Measurements from ENCODE around the gene C1orf174. TPM values are rescaled to one million over a fixed set of nuclear protein-coding genes. Genes with fewer than 3 reads are reported as not detected.

The C1orf174 gene
- total RNA-seq, 4 donors from 2014 or later = 27.3 to 36.6 (median 32.7) TPM

DNA sequence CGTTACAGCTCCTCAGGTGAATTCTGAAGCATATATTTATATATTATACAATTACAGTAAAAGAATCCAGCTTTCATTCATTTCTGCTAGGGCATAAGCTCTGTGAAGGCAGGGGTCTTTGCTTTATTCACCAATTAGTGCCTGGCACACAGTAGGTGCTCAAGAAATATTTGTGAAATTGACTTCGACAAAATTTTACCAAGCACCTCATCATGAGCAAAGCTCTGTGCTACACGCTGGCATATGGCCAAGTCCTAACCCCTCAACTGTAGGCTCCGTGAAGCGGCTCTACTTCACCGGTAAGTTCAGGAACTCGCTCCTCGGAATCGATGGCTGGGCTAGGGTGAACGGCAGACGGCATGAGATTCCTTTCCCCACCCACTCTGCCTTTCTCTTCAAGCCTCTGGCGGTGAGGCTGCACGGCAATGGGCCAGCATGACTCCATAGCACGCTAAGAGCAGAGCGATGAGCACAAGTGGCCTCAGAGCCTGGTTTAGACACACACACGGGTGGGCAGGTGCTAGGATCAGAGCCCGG is 8.7 kb downstream of the C1orf174 start:
- intact Hi-C loops (cut with DNase I) = no loop called here
- 87% methylated on average over 12 to 17 of the region's 17 CpGs for WGBS, 2 donors
- H3K9me3 ChIP-seq = no peaks in the 10 kb centered on the region
- DNase-seq = no peak
- H3K27me3 ChIP-seq = no peaks in the 10 kb centered on the region
- no peak overlapping the region for H3K4me3 ChIP-seq (replicated peaks in 1 of 3)
- peaks cover 0 to 9% of the 10 kb centered on the region in 2 donors for H3K4me1 ChIP-seq
- peaks cover 18 to 29% of the 10 kb centered on the region in 2 donors for H3K36me3 ChIP-seq
- H3K27ac ChIP-seq = no peak overlapping the region
- TF ChIP-seq POLR2A (IDR thresholded peaks at IDR 0.05) (no peak), CTCF (IDR thresholded peaks at IDR 0.05) (no peak)

DNA sequence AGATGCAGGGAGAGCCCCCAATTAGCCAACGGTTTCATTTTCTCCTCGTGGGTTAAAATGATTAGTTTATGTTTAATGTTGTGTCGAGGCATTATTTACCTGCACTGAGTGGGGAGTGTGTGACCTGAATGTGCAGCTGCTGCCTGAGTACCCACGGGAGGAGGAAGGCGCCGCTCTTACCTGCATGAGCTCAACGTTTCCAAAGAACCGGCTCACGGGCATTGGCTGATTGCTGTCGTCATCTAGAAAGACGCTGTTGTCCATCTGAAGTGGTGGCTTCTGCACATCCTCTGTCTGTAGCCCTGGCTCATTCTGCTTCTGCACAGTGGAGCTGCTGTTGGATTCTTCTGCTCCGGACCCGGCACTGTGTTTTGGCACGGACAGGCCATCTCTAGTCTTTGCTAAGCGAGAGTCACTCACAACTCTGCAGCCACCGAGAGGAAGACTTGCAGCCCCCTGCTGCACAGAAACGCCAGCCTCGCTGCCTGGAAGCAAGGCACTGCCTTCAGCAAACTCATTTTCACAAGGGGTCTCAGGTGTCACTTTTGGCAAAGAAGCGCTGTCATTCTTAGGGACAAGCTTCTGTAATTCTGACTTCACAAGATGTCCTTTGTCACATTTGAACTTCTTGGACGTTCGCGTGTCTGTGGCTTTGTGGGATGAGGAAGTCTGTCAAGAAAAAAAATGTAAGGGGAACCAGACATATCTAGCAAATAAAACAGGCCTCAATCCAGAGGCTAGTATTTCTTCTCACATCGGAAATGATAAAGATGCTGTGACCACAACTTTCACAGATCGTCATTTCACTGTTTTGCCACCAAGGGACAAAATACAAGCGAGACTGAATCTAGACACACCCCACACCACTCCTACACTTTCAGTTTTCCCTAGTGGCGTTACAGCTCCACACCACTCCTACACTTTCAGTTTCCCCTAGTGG is 9.4 kb downstream of the C1orf174 start:
- 83 to 87% methylated on average over 24 to 26 of the region's 26 CpGs for WGBS, 2 donors
- no peak for DNase-seq
- H3K27ac ChIP-seq = no peak overlapping the region
- peaks cover 24 to 37% of the 10 kb centered on the region in 2 donors for H3K36me3 ChIP-seq
- intact Hi-C loops (cut with DNase I) = no loop called here
- no peak for TF ChIP-seq CTCF (IDR thresholded peaks at IDR 0.05)
- TF ChIP-seq POLR2A (IDR thresholded peaks at IDR 0.05) = no peak
- H3K4me3 ChIP-seq (replicated peaks in 1 of 3) = no peak overlapping the region
- H3K4me1 ChIP-seq = peaks cover 0 to 9% of the 10 kb centered on the region in 2 donors
- no peaks in the 10 kb centered on the region for H3K27me3 ChIP-seq
- H3K9me3 ChIP-seq = no peaks in the 10 kb centered on the region

GRCh38 chr1:3889936-3890335 is 10.1 kb downstream of the C1orf174 start:
- no peak for TF ChIP-seq CTCF (IDR thresholded peaks at IDR 0.05)
- TF ChIP-seq POLR2A (IDR thresholded peaks at IDR 0.05) = no peak
- H3K4me1 ChIP-seq = peaks cover 0 to 9% of the 10 kb centered on the region in 2 donors
- DNase-seq = no peak
- WGBS, 2 donors = 92 to 97% methylated on average over 14 of the region's 14 CpGs
- no peaks in the 10 kb centered on the region for H3K27me3 ChIP-seq
- intact Hi-C loops (cut with DNase I) = no loop called here
- H3K36me3 ChIP-seq = peaks cover 24 to 41% of the 10 kb centered on the region in 2 donors
- H3K9me3 ChIP-seq = no peaks in the 10 kb centered on the region
- no peak overlapping the region for H3K27ac ChIP-seq
- no peak overlapping the region for H3K4me3 ChIP-seq (replicated peaks in 1 of 3)

- Histone ChIP-seq H3K4me3 (replicated peaks in 1 of 3) (no peak overlapping the region), H3K4me1 (peaks cover 0 to 9% of the 10 kb centered on the region in 2 donors), H3K27me3 (no peaks in the 10 kb centered on the region), H3K9me3 (no peaks in the 10 kb centered on the region), H3K27ac (no peak overlapping the region), H3K36me3 (peaks cover 24 to 45% of the 10 kb centered on the region in 2 donors)
- WGBS, 2 donors = 90 to 92% methylated on average over 11 to 15 of the region's 15 CpGs
- DNase-seq = no peak
- TF ChIP-seq POLR2A (IDR thresholded peaks at IDR 0.05) (no peak), CTCF (IDR thresholded peaks at IDR 0.05) (no peak)
- intact Hi-C loops (cut with DNase I) = no loop called here
Measured at GRCh38 chr1:3888301-3888700, 11.8 kb downstream of the C1orf174 start.

GRCh38 chr1:3886691-3887090 is 13.4 kb downstream of the C1orf174 start:
- no peak for TF ChIP-seq POLR2A (IDR thresholded peaks at IDR 0.05)
- TF ChIP-seq CTCF (IDR thresholded peaks at IDR 0.05) = no peak
- no peak for DNase-seq
- Histone ChIP-seq H3K4me3 (replicated peaks in 1 of 3) (no peak overlapping the region), H3K4me1 (no peaks in the 10 kb centered on the region), H3K9me3 (no peaks in the 10 kb centered on the region), H3K27ac (no peak overlapping the region), H3K27me3 (no peaks in the 10 kb centered on the region), H3K36me3 (peaks cover 24 to 45% of the 10 kb centered on the region in 2 donors)
- WGBS, 2 donors = 91 to 95% methylated on average over 4 to 8 of the region's 8 CpGs
- intact Hi-C loops (cut with DNase I) = no loop called here
